Mucosa of descending colon (tissue), 3 donors: ENCODE results near the gene FBXO15. TPM values are rescaled to one million over a fixed set of nuclear protein-coding genes. Genes with fewer than 3 reads are reported as not detected.

Experiments used
- ATAC-seq: fragments of 200-7000 bp; cut with Tn5 transposase; one replicate; pipeline ENCODE4 v1.9.1; 2020; ENCODE audit warnings: mild to moderate bottlenecking, moderate library complexity
- DNase-seq, 3 donors: peaks; one replicate each; pipeline ENCODE4 v3.0.0-alpha.2; 2020
- H3K36me3 ChIP-seq: fragments of 200-600 bp; one replicate; pipeline ENCODE4 v1.8.0; 2021; ENCODE audit warnings: low read depth, mild to moderate bottlenecking
- H3K4me1 ChIP-seq: fragments of 200-600 bp; one replicate; pipeline ENCODE4 v1.8.0; 2021; ENCODE audit warnings: low read depth, mild to moderate bottlenecking
- H3K4me3 ChIP-seq: fragments of 200-600 bp; one replicate; pipeline ENCODE4 v1.8.0; 2021; ENCODE audit warnings: mild to moderate bottlenecking
- H3K9me3 ChIP-seq: fragments of 200-600 bp; one replicate; pipeline ENCODE4 v1.8.0; 2021; ENCODE audit warnings: mild to moderate bottlenecking
- intact Hi-C, 2 donors: fragments of 100-400 bp; cut with DNase I in 1 of 2; cut with micrococcal nuclease in 1 of 2; formaldehyde crosslinking; loops; one replicate each; pipeline versions ENCODE4 v1.11.0 to v1.11.1; 2022; cut with DNase I, micrococcal nuclease
- total RNA-seq, 3 donors: library from RNA; stranded (reverse); fragmentation: NEBNext Ultra II Directional in 2 of 3; extraction: Animal tissue kit (Norgen Biotek cat#: 25700) in 2 of 3; gene quantifications; one replicate each; pipeline versions ENCODE4 v1.2.1 to v1.2.4, GENCODE V29; 2021 to 2023
- TF ChIP-seq, protein P1 (sequence below): fragments of 200-600 bp; IDR thresholded peaks from one replicate; pipeline ENCODE4 v1.8.0; 2022; ENCODE audit warnings: antibody characterized with exemption, mild to moderate bottlenecking
- donor health status: DM: no; HTN: no; CAD: no; lungs with moderate emphysema.
- donor health status: DM: no; HTN: no; CAD: no.
- donor health status: DM: no; HTN: yes; CAD: no.

FBXO15 gene
- total RNA-seq, 3 donors from 2014 or later = 0.43 to 1.0 TPM; not detected in 1

DNA sequence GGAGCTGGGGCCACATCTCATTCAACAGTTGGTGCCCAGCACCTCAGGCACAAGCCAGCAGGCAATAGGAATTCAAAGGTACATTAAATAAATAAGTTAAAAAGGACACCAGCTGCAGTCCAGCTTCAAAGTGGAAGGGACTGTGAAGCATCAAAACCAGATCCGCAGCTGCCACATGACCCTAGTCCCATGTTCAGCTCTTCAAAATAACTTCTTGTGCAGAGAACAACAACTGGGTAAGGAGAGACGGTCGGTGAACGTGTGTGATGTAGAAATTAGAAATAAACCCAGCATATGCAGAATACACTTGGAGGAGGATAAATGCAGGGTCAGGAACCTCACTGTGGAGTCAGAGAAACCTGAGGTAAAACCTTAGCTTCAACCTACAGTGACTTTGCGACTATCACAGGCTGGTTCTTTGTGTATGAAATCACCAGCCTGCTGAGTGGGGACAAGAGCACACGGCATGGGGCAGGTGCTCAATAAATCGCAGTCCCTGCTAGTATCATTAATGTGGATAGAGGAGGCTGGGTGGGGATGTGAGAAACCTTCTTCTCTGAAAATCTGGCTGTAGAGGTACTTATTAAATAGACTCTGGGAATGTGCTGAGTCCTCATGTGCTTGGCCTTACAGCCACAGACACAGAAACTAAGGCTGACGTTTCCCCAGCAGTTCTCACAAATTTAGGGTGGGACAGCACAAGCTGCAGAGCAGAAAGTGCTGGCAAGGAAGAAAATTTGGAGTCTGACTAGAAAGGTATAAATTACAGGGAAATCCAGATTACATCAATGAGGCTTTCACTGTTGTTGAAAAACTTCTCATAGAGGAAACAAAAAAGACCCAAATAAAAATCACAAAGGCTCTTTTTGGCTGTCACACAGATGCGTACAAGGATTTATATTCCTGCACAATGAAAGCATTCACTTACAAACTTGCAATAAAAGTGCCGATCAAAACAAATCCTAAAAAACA lies 20.7 kb downstream of the FBXO15 start:
- DNase-seq (no peak), ATAC-seq (no peak)
- Histone ChIP-seq H3K4me1 (no peaks in the 10 kb centered on the region), H3K36me3 (no peaks in the 10 kb centered on the region), H3K9me3 (no peaks in the 10 kb centered on the region), H3K4me3 (no peak overlapping the region)
- TF ChIP-seq, protein P1, sequence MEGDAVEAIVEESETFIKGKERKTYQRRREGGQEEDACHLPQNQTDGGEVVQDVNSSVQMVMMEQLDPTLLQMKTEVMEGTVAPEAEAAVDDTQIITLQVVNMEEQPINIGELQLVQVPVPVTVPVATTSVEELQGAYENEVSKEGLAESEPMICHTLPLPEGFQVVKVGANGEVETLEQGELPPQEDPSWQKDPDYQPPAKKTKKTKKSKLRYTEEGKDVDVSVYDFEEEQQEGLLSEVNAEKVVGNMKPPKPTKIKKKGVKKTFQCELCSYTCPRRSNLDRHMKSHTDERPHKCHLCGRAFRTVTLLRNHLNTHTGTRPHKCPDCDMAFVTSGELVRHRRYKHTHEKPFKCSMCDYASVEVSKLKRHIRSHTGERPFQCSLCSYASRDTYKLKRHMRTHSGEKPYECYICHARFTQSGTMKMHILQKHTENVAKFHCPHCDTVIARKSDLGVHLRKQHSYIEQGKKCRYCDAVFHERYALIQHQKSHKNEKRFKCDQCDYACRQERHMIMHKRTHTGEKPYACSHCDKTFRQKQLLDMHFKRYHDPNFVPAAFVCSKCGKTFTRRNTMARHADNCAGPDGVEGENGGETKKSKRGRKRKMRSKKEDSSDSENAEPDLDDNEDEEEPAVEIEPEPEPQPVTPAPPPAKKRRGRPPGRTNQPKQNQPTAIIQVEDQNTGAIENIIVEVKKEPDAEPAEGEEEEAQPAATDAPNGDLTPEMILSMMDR = no peak
- intact Hi-C loops = no loop called here

DNA sequence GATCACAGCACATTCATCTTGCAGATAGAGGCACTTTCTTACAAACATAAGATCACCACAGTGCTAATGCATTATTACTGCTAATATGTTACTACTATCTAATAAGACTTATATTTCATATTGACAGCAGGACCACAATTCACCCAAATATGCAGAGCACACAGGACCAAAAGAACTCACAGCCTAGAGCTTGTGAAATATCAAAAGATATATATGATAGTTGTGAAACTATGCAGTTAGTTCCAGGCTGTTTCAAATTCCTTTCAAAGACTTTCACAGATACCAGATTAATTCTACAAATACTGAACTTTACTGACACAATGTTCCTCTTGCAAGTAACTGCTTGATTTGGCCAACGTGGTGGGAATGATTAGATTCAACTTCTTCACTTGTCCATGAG lies 23.0 kb downstream of the FBXO15 start:
- no peak for DNase-seq

DNA sequence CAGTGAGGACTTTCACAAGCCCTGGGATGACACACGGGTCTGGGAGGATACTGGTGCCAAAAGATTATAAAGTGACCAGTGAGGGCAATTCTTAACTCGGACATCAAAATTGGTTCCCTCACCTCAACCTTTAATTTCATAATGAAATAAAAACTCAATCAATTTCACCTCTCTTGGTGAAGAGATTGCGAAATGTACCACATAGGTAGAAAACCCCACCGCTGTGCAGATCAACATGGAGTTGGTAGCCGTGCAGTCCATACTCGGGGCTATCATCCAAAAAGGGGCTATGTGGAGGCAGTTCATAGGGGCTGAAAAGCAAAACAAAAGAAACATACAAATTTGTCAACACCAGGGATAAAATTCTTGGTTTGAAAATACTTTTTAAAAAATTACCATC lies 24.4 kb downstream of the FBXO15 start:
- no peak overlapping the region for H3K4me3 ChIP-seq
- no peaks in the 10 kb centered on the region for H3K4me1 ChIP-seq
- ATAC-seq = no peak
- intact Hi-C loops = no loop called here
- H3K36me3 ChIP-seq = no peaks in the 10 kb centered on the region
- DNase-seq = no peak
- TF ChIP-seq, protein P1 = no peak
- H3K9me3 ChIP-seq = no peaks in the 10 kb centered on the region

More for the DNA sequence above, 23.0 kb downstream of the FBXO15 start:
- no peaks in the 10 kb centered on the region for H3K4me1 ChIP-seq
- intact Hi-C loops = no loop called here
- no peaks in the 10 kb centered on the region for H3K36me3 ChIP-seq
- H3K4me3 ChIP-seq = no peak overlapping the region
- H3K9me3 ChIP-seq = no peaks in the 10 kb centered on the region
- ATAC-seq = no peak
- TF ChIP-seq, protein P1 = no peak

DNA sequence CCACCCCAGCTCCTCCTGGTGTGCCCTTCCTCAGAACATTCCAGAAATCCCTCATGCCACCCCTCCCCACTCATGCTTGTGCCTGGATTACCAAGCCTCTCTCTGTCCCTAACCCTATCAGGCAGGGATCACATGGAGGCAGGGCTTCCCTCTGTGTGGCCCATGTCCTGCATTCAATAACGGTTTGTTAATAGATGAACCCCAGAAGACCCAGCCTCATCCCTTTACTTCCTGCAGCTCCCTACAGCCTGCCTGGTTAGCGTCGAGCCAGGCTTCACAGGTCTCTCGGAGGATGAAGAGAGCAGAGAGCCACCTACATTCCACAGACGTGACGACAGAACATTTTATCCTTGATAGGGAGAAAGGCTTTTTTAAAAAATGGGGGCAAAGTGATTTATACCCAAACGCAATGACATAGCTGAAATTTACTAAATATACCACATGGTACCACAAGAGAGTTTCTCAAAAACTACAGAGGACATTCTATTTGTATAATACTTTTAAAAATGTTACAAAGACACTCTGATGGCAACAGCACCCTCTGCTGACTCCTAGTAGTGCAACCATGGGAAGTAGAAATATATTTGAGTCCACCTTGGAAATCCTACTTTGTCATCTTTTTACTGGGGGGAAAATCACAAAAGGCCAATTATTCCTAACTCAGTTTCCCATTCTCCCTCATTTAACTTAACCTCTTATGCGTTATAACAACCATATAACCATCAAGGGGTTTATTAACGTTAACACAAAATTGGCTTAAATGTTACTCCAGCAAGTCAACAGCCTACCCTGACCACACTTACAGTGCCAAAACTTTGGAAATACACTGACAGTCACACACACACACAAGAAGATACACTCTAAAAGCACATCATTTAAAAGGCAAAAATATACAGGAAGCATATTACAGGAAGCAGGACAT lies 30.7 kb downstream of the FBXO15 start:
- H3K4me3 ChIP-seq = no peak overlapping the region
- peaks cover 7% of the 10 kb centered on the region for H3K9me3 ChIP-seq
- H3K36me3 ChIP-seq = no peaks in the 10 kb centered on the region
- intact Hi-C loops = no loop called here
- TF ChIP-seq, protein P1 = peak; percentile 27
- peak in 1 of 3 donors; percentile 63 for DNase-seq
- peak; percentile 38 for ATAC-seq
- H3K4me1 ChIP-seq = no peaks in the 10 kb centered on the region

DNA sequence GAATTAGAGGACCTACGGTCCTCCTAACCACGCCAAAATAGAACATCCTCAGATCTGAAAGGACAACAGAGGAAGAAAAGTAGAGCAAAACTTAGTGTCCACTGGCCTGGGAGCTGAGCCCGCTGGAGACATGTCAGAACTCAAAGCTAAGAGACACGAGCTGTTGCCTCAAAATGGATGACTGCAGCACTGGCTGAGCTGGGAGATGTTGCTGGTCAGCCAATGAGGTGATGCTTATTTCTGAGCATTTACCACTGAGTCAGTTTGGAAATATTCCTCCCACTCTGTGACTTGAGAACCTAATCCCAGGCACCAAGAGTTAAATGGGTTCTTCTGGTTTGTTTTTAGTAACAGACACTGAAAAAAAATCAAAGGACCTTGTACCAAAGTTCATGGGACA lies 32.6 kb downstream of the FBXO15 start:
- H3K4me1 ChIP-seq = no peaks in the 10 kb centered on the region
- no peaks in the 10 kb centered on the region for H3K36me3 ChIP-seq
- TF ChIP-seq, protein P1 = no peak
- intact Hi-C loops = no loop called here
- peaks cover 7% of the 10 kb centered on the region for H3K9me3 ChIP-seq
- ATAC-seq (no peak), DNase-seq (no peak)
- H3K4me3 ChIP-seq = no peak overlapping the region
